ENCODE data around the gene NEUROG1. TPM values are rescaled to one million over a fixed set of nuclear protein-coding genes. Genes with fewer than 3 reads are reported as not detected.

NEUROG1 gene
- polyA plus RNA-seq, 1 experiment: not detected

GRCh38 chr5:135565725-135566421 is 30.1 kb upstream of the NEUROG1 start:
- no peak for DNase-seq (ENCODE audit: low read depth, low spot score)
- Histone ChIP-seq H3K27ac (ENCODE audit: low read depth, low read length) (no peak overlapping the region), H3K27me3 (ENCODE audit: control insufficient read depth, insufficient read depth, low read length) (peaks cover 12% of the 10 kb centered on the region), H3K9me3 (ENCODE audit: control insufficient read depth, insufficient read depth, low read length) (no peaks in the 10 kb centered on the region; the same call in 1 of the 2 replicates), H3K4me3 (ENCODE audit: low read depth, low read length) (no peak overlapping the region)
- TF ChIP-seq CTCF (IDR thresholded peaks at IDR 0.05; ENCODE audit: low read depth, low read length): peak; percentile 95
- CTCF ChIA-PET: interaction anchor here (0.6 to 26.4 kb wide), 43 partner anchors 9 to 731 kb away, joined by 3 to 1313 read pairs (median 4); partner anchors contain the start of genes CXCL14, NEUROG1 and SLC25A48
- POLR2A ChIA-PET: no interaction called here

DNA sequence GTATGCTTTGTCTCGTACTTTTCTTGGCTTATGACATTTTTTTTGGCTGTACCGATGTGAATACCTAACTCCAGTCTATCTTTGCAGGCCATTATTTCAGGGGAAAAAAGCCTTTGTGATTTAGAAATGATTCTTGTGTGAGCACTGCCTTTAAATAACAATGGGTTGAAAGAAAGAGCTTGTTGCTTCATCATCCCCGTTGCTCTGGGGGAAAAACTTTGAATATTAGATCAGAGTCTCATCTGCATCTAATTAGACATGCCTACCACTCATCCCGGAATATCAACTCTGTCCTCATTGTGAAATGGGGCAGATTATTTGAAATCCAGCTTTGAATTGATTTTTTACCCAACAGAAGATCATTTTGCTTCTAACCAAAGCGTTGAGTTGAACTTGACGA is 29.5 kb upstream of the NEUROG1 start:
- Histone ChIP-seq H3K27me3 (ENCODE audit: control insufficient read depth, insufficient read depth, low read length) (peaks cover 12% of the 10 kb centered on the region), H3K4me3 (ENCODE audit: low read depth, low read length) (no peak overlapping the region), H3K27ac (ENCODE audit: low read depth, low read length) (no peak overlapping the region), H3K9me3 (ENCODE audit: control insufficient read depth, insufficient read depth, low read length) (no peaks in the 10 kb centered on the region; the same call in 1 of the 2 replicates)
- ChIA-PET CTCF (interaction anchor here (0.6 to 26.4 kb wide), 15 partner anchors 13 to 732 kb away, joined by 3 to 1313 read pairs (median 5); partner anchors contain the start of genes CXCL14, NEUROG1 and SLC25A48), POLR2A (no interaction called here)
- no peak for TF ChIP-seq CTCF (IDR thresholded peaks at IDR 0.05; ENCODE audit: low read depth, low read length)
- DNase-seq (ENCODE audit: low read depth, low spot score): no peak

DNA sequence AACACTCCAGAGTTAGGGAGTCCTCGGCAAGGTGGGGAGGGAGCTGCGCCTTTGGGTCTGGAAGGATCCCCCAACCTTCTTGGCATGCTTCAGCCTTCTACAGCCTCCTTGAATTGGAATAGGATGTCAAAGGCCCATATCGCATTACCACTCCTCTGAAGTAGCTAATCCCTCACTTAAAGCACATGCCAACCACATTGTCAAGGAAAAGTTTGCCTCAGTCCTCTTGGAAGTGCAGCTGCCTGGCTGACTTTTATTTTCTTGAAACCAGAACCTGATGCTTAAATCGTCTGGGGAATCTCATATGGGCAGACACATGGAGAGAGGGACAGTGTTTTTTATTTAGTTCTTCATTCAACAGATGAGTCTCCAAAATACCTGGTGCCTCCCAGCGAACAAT is 28.6 kb upstream of the NEUROG1 start:
- H3K27me3 ChIP-seq (ENCODE audit: control insufficient read depth, insufficient read depth, low read length): peaks cover 13% of the 10 kb centered on the region
- no peaks in the 10 kb centered on the region for H3K9me3 ChIP-seq (ENCODE audit: control insufficient read depth, insufficient read depth, low read length)
- no peak for DNase-seq (ENCODE audit: low read depth, low spot score)
- TF ChIP-seq CTCF (IDR thresholded peaks at IDR 0.05; ENCODE audit: low read depth, low read length): no peak
- ChIA-PET CTCF (interaction anchor here (1.1 to 26.4 kb wide), 4 partner anchors 13 to 267 kb away, joined by 4 to 1313 read pairs (median 147); partner anchors contain the start of gene SLC25A48), POLR2A (no interaction called here)
- no peak overlapping the region for H3K27ac ChIP-seq (ENCODE audit: low read depth, low read length)
- no peak overlapping the region for H3K4me3 ChIP-seq (ENCODE audit: low read depth, low read length)

DNA sequence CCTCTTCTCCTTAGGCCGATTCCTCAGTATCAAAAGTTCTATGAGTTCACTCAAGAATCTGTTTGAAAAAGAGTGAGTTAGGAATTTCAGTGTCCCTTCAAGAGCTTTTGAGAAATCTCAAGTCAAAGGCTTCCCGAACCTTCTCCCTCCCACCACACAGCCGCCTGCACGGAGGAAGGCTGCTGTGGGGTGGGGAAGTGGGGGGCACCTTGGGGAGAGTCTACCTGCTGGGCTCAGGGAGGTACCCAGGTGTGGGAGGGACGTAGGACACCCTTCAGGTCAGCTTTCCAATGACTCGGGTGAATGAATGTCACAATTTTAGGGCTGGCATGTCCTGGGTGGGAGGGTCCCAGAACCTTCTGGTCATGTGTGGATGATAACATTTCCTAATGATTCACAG is 25.5 kb upstream of the NEUROG1 start:
- no peak overlapping the region for H3K4me3 ChIP-seq (ENCODE audit: low read depth, low read length)
- CTCF ChIA-PET: interaction anchor here (0.5 to 26.4 kb wide), 35 partner anchors 9 to 1551 kb away, joined by 3 to 1313 read pairs (median 5); partner anchors contain the start of genes CXCL14, DCANP1 and SLC25A48
- POLR2A ChIA-PET: interaction anchor here (1.0 kb wide), 1 partner anchor 73 kb away, joined by 4 read pairs; no protein-coding TSS in a partner anchor
- no peaks in the 10 kb centered on the region for H3K9me3 ChIP-seq (ENCODE audit: control insufficient read depth, insufficient read depth, low read length)
- peaks cover 26% of the 10 kb centered on the region for H3K27me3 ChIP-seq (ENCODE audit: control insufficient read depth, insufficient read depth, low read length)
- TF ChIP-seq CTCF (IDR thresholded peaks at IDR 0.05; ENCODE audit: low read depth, low read length): no peak
- H3K27ac ChIP-seq (ENCODE audit: low read depth, low read length): no peak overlapping the region
- DNase-seq (ENCODE audit: low read depth, low spot score): no peak

DNA sequence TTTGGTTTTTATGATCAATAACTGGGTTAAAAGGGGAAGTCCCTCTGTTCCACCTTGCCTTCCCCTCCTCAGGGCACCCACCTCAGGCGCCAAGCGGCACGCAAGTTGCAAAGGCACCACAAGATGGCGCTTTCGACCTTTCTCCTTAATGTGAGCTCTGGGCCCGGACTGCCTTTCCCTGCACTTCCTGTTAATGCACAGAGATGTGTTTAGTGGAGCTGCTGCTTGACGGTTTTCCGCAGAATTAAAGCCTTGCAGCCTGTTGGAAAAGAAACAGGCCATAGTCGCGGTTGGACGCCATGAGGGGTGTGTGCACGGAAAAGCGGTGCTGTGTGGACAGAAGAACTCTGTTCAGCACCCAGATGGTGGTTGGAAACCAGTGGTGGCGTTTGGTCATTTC is 25.1 kb upstream of the NEUROG1 start:
- peak; percentile 89 for TF ChIP-seq CTCF (IDR thresholded peaks at IDR 0.05; ENCODE audit: low read depth, low read length)
- POLR2A ChIA-PET: interaction anchor here (1.0 kb wide), 1 partner anchor 72 kb away, joined by 4 read pairs; no protein-coding TSS in a partner anchor
- DNase-seq (ENCODE audit: low read depth, low spot score): peak; percentile 42

More for the DNA sequence above, 25.1 kb upstream of the NEUROG1 start:
- Histone ChIP-seq H3K27me3 (ENCODE audit: control insufficient read depth, insufficient read depth, low read length) (peaks cover 28% of the 10 kb centered on the region), H3K9me3 (ENCODE audit: control insufficient read depth, insufficient read depth, low read length) (no peaks in the 10 kb centered on the region), H3K4me3 (ENCODE audit: low read depth, low read length) (no peak overlapping the region), H3K27ac (ENCODE audit: low read depth, low read length) (no peak overlapping the region)
- CTCF ChIA-PET: interaction anchor here (0.5 to 26.4 kb wide), 35 partner anchors 9 to 1550 kb away, joined by 3 to 1313 read pairs (median 5); partner anchors contain the start of genes CXCL14, DCANP1 and SLC25A48
